Right atrium auricular region (tissue), 2 donors: Measurements from ENCODE around the gene MARCOL. TPM values are rescaled to one million over a fixed set of nuclear protein-coding genes. Genes with fewer than 3 reads are reported as not detected.
A peak's percentile ranks its signal among the peaks of the same experiment; 100 is the strongest.

Experiments
- DNase-seq: peaks from one replicate; pipeline ENCODE4 v3.0.0-alpha.2; 2019; ENCODE audit warnings: low spot score
- H3K27ac ChIP-seq, 2 donors: fragments of 200-600 bp; sonication (generic); 1 replicate in 1 of 2; 2 replicates in 1 of 2; pipeline ENCODE4 v1.5.1; 2016 to 2019
- H3K27me3 ChIP-seq, 2 donors: fragments of 200-600 bp; sonication (generic); one replicate each; pipeline versions ENCODE4 v1.5.1 to v1.6.0; 2017 to 2019
- H3K36me3 ChIP-seq: fragments of 200-600 bp; sonication (generic); one replicate; pipeline ENCODE4 v1.5.1; 2016
- H3K4me1 ChIP-seq, 2 donors: fragments of 200-600 bp; sonication (generic); one replicate each; pipeline versions ENCODE4 v1.5.1 to v1.6.0; 2017 to 2019
- H3K4me3 ChIP-seq, 2 donors: fragments of 200-600 bp; sonication (generic); 1 replicate in 1 of 2; 2 replicates in 1 of 2; pipeline ENCODE4 v1.5.1; 2017 to 2019; ENCODE audit warnings: mild to moderate bottlenecking in 1 of 2, moderate library complexity in 1 of 2
- H3K9me3 ChIP-seq, 2 donors: fragments of 200-600 bp; sonication (generic); one replicate each; pipeline ENCODE4 v1.5.1; 2019
- CTCF ChIP-seq, 2 donors: fragments of 200-600 bp; sonication (generic); IDR thresholded peaks; one replicate each; pipeline ENCODE4 v1.5.1; 2019; ENCODE audit warnings: antibody characterized with exemption in 2 of 2
- total RNA-seq, 2 donors: library from RNA; depleted of rRNA; stranded (reverse); fragments of >200 nt; gene quantifications; one replicate each; pipeline ENCODE4 v1.1.0, GENCODE V29; 2016

Gene MARCOL
- total RNA-seq, 2 donors from 2014 or later = not detected

- no peaks in the 10 kb centered on the region for H3K4me1 ChIP-seq
- H3K27ac ChIP-seq = peak overlapping the region in 1 of 2 donors; percentile 51
- no peak for DNase-seq
- H3K4me3 ChIP-seq = no peak overlapping the region
- no peak for TF ChIP-seq CTCF (IDR thresholded peaks at IDR 0.05)
- no peaks in the 10 kb centered on the region for H3K27me3 ChIP-seq
- no peaks in the 10 kb centered on the region for H3K9me3 ChIP-seq
- no peaks in the 10 kb centered on the region for H3K36me3 ChIP-seq
Observed at GRCh38 chr5:148205044-148205806, 33.1 kb upstream of the MARCOL start.

DNA sequence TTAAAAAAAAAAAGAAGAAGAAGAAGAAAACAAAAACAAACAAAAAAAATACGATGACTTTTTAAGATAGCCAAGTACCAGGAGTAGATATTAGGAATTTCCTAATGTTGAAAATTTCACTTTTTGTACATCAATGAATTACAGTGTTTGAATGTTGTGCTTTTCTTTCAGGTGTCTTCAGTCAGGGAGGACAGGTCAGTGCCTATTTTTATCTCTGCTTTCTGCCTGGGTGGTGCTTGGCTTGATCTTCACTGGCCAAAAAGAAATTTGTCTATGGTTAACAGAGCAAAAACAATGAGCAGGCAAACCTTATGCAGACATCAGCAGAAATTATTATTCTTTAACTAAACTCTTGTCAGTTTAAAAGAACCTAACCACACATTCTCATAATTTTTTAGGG lies 32.5 kb upstream of the MARCOL start:
- Histone ChIP-seq H3K27me3 (no peaks in the 10 kb centered on the region), H3K9me3 (no peaks in the 10 kb centered on the region), H3K4me3 (no peak overlapping the region), H3K4me1 (no peaks in the 10 kb centered on the region), H3K36me3 (no peaks in the 10 kb centered on the region), H3K27ac (peak overlapping the region in 1 of 2 donors; percentile 15)
- no peak for TF ChIP-seq CTCF (IDR thresholded peaks at IDR 0.05)
- DNase-seq = no peak

DNA sequence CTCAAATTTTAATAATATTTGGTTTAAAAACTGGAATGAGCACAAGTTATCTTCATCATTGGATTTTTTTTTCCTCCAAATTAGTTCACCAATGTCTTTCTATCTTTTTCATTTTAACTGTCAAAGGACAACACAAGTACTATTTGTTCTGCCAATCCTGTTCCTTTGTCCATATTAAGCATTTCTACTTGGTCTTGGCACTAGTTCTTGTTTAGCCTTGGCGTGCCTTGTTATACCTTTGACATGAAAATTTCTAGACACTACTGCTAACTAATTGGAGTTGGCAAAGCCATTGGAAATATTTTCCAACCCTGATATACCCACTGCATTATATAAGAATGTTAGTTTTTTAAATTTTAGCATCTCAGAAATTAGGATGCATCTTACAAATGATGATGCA lies 31.7 kb upstream of the MARCOL start:
- no peak for DNase-seq
- no peak for TF ChIP-seq CTCF (IDR thresholded peaks at IDR 0.05)
- no peaks in the 10 kb centered on the region for H3K27me3 ChIP-seq
- no peaks in the 10 kb centered on the region for H3K36me3 ChIP-seq
- H3K4me1 ChIP-seq = no peaks in the 10 kb centered on the region
- no peak overlapping the region for H3K27ac ChIP-seq
- no peaks in the 10 kb centered on the region for H3K9me3 ChIP-seq
- H3K4me3 ChIP-seq = no peak overlapping the region

- DNase-seq = no peak
- Histone ChIP-seq H3K9me3 (no peaks in the 10 kb centered on the region), H3K27me3 (no peaks in the 10 kb centered on the region), H3K4me1 (no peaks in the 10 kb centered on the region), H3K4me3 (no peak overlapping the region), H3K36me3 (no peaks in the 10 kb centered on the region), H3K27ac (no peak overlapping the region)
- TF ChIP-seq CTCF (IDR thresholded peaks at IDR 0.05) = no peak
Observed at GRCh38 chr5:148208226-148208625, 30.1 kb upstream of the MARCOL start.

- Histone ChIP-seq H3K4me3 (no peak overlapping the region), H3K4me1 (no peaks in the 10 kb centered on the region), H3K27ac (no peak overlapping the region), H3K36me3 (no peaks in the 10 kb centered on the region), H3K27me3 (no peaks in the 10 kb centered on the region), H3K9me3 (no peaks in the 10 kb centered on the region)
- no peak for DNase-seq
- no peak for TF ChIP-seq CTCF (IDR thresholded peaks at IDR 0.05)
Observed at GRCh38 chr5:148209151-148209770, 29.1 kb upstream of the MARCOL start.
